Gastroesophageal sphincter (tissue), 4 donors: Measurements from ENCODE around the gene AEN. TPM values are rescaled to one million over a fixed set of nuclear protein-coding genes. Genes with fewer than 3 reads are reported as not detected.
"Not testable (repeated sequence)": the region's sequence is repeated elsewhere in the genome, so short reads cannot be mapped to it uniquely, and the experiment has no call there.

Source experiments
- ATAC-seq: fragments of 150-250 bp; one replicate; pipeline ENCODE4 v1.9.1; 2016; ENCODE audit warnings: mild to moderate bottlenecking, moderate library complexity
- H3K27ac ChIP-seq, 4 donors: fragments of 200-600 bp; sonication (generic) in 3 of 4; 1 replicate in 3 of 4; 2 replicates in 1 of 4; pipeline ENCODE4 v1.5.1; 2016 to 2019
- H3K27me3 ChIP-seq: fragments of 200-600 bp; sonication (generic); one replicate; pipeline ENCODE4 v1.5.1; 2019
- H3K36me3 ChIP-seq, 2 donors: fragments of 200-600 bp; sonication (generic); one replicate each; pipeline ENCODE4 v1.5.1; 2019; ENCODE audit warnings: control low read depth in 1 of 2
- H3K4me1 ChIP-seq, 3 donors: fragments of 200-600 bp; sonication (generic); 1 replicate in 2 of 3; 2 replicates in 1 of 3; pipeline ENCODE4 v1.5.1; 2016 to 2019; ENCODE audit warnings: control low read depth in 2 of 3
- H3K4me3 ChIP-seq, 2 donors: fragments of 200-600 bp; sonication (generic); one replicate each; pipeline ENCODE4 v1.5.1; 2019; ENCODE audit warnings: mild to moderate bottlenecking in 1 of 2, moderate library complexity in 1 of 2
- H3K9me3 ChIP-seq, 3 donors: fragments of 200-600 bp; sonication (generic); one replicate each; pipeline ENCODE4 v1.5.1; 2017 to 2019; ENCODE audit warnings: control low read depth in 2 of 3
- EP300 ChIP-seq: sonication (generic); formaldehyde crosslinking; IDR thresholded peaks from one replicate; pipeline ENCODE4 v1.6.1; 2017; ENCODE audit warnings: antibody characterized with exemption, mild to moderate bottlenecking
- POLR2A ChIP-seq, 2 donors: fragments of 450-650 bp; IDR thresholded peaks; one replicate each; pipeline ENCODE4 v1.6.1; 2017; ENCODE audit warnings: antibody characterized with exemption in 2 of 2, mild to moderate bottlenecking in 2 of 2, moderate library complexity in 1 of 2
- POLR2AphosphoS5 ChIP-seq: sonication (generic); formaldehyde crosslinking; IDR thresholded peaks from one replicate; pipeline ENCODE4 v1.6.1; 2017; ENCODE audit warnings: antibody characterized with exemption
- WGBS, 2 donors: methylation state at CpG; one replicate each; pipeline ENCODE4 v1.1.5; 2018; ENCODE audit warnings: low coverage in 1 of 2; 5-methylcytosine and 5-hydroxymethylcytosine counted together
- total RNA-seq, 4 donors: library from RNA; depleted of rRNA; stranded (reverse); fragments of >200 nt; gene quantifications; one replicate each; pipeline ENCODE4 v1.1.0, GENCODE V29; 2016
- TF ChIP-seq, protein P1 (sequence below), 4 experiments: fragments of 200-600 bp in 2 of 4; fragments of 450-650 bp in 2 of 4; sonication (generic) in 1 of 4; IDR thresholded peaks; one replicate each; pipeline ENCODE4 v1.5.1; 2017 to 2019; ENCODE audit warnings: antibody characterized with exemption in 4 of 4, mild to moderate bottlenecking in 2 of 4, moderate library complexity in 2 of 4

The AEN gene
- total RNA-seq, 4 donors from 2014 or later = 11.0 to 23.4 (median 18.1) TPM

GRCh38 chr15:88636654-88637053 is 15.5 kb downstream of the AEN start:
- no peaks in the 10 kb centered on the region for H3K9me3 ChIP-seq
- WGBS, 2 donors = 73 to 93% methylated on average over 3 to 5 of the region's 5 CpGs

GRCh38 chr15:88637436-88637835 is 16.3 kb downstream of the AEN start:
- Histone ChIP-seq H3K27me3 (no peaks in the 10 kb centered on the region), H3K36me3 (peaks cover 0 to 9% of the 10 kb centered on the region in 2 donors), H3K4me3 (no peak overlapping the region), H3K9me3 (no peaks in the 10 kb centered on the region), H3K4me1 (peaks cover 2 to 26% (median 8%) of the 10 kb centered on the region in 3 donors), H3K27ac (peak overlapping the region in 3 of 4 donors; percentile 82 to 87 (median 86))
- no peak for ATAC-seq
- 88 to 94% methylated on average over 2 to 7 of the region's 7 CpGs for WGBS, 2 donors
- TF ChIP-seq, protein P1, sequence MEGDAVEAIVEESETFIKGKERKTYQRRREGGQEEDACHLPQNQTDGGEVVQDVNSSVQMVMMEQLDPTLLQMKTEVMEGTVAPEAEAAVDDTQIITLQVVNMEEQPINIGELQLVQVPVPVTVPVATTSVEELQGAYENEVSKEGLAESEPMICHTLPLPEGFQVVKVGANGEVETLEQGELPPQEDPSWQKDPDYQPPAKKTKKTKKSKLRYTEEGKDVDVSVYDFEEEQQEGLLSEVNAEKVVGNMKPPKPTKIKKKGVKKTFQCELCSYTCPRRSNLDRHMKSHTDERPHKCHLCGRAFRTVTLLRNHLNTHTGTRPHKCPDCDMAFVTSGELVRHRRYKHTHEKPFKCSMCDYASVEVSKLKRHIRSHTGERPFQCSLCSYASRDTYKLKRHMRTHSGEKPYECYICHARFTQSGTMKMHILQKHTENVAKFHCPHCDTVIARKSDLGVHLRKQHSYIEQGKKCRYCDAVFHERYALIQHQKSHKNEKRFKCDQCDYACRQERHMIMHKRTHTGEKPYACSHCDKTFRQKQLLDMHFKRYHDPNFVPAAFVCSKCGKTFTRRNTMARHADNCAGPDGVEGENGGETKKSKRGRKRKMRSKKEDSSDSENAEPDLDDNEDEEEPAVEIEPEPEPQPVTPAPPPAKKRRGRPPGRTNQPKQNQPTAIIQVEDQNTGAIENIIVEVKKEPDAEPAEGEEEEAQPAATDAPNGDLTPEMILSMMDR (IDR thresholded peaks at IDR 0.05) = no peak
- TF ChIP-seq EP300 (no peak), POLR2AphosphoS5 (no peak), POLR2A (IDR thresholded peaks at IDR 0.05) (no peak)

More at GRCh38 chr15:88636654-88637053, 15.5 kb downstream of the AEN start:
- Histone ChIP-seq H3K4me3 (no peak overlapping the region), H3K36me3 (peaks cover 0 to 17% of the 10 kb centered on the region in 2 donors), H3K27me3 (no peaks in the 10 kb centered on the region), H3K27ac (peak overlapping the region in 2 of 4 donors; percentile 48 to 82), H3K4me1 (peaks cover 2 to 26% (median 8%) of the 10 kb centered on the region in 3 donors)
- no peak for ATAC-seq
- TF ChIP-seq POLR2A (IDR thresholded peaks at IDR 0.05) (no peak), EP300 (no peak), POLR2AphosphoS5 (no peak)
- TF ChIP-seq, protein P1 (IDR thresholded peaks at IDR 0.05) = no peak

- TF ChIP-seq POLR2AphosphoS5 = no peak
- Histone ChIP-seq H3K36me3 (peaks cover 0 to 3% of the 10 kb centered on the region in 2 donors), H3K4me1 (peaks cover 2 to 26% (median 8%) of the 10 kb centered on the region in 3 donors), H3K4me3 (peak overlapping the region; percentile 36 to 53), H3K27me3 (no peaks in the 10 kb centered on the region), H3K9me3 (no peaks in the 10 kb centered on the region), H3K27ac (peak overlapping the region; percentile 81 to 87 (median 84))
- ATAC-seq = peak; percentile 7
- WGBS, 2 donors = 57 to 82% methylated on average over 1 of the region's 7 CpGs
These were observed 16.9 kb downstream of the AEN start for GRCh38 chr15:88637841-88638625.

DNA sequence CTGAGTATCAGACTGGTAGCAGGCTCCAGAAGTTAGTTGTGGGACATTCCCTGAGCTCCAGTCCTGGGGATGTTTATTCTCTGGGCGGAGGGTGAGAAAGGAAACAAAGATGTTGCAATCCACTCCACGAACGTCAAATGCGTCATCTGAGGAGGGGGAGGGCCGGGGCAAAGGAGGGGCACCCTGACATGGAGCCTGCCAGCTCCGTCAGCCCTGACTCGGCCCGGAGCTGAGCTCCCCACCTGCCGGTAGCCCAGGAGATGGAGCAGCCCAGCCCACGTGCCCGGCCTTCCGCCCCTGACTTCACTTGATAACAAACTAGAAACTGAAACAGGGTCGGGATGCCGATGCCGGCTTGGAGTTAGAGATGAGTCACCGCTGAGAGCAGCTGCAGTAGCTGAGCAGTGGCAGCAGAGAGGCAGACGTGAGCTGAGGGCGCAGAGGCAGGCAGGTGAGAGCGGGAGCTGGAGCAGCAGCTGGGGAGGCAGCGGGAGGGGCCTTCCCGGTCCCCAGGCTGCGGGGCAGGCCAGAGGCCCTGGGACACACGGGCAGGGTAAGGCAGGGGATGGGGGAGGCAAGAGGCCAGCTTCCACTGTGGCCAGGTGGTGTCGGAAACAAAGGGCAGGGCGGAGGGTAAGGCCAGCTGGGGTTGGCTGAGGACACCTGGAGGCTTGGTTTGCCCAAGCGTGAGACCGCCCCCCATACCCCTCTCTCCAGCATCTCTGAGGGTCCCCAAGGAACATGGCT is 17.7 kb downstream of the AEN start, which contains the start of gene ISG20:
Gene ISG20, plus strand, starts transcription at position 391 of the 747 bp plus-strand sequence. Its CDS starts 351 bp downstream, at position 742.
- Histone ChIP-seq H3K9me3 (no peaks in the 10 kb centered on the region), H3K36me3 (no peaks in the 10 kb centered on the region), H3K27ac (peak within 1 kb of the TSS; percentile 81 to 87 (median 84)), H3K4me3 (peak within 1 kb of the TSS; percentile 36 to 53), H3K27me3 (no peaks in the 10 kb centered on the region), H3K4me1 (peaks cover 2 to 26% (median 8%) of the 10 kb centered on the region in 3 donors)
- TF ChIP-seq POLR2A (IDR thresholded peaks at IDR 0.05) (peak; percentile 42 to 48), EP300 (peak; percentile 32), POLR2AphosphoS5 (peak; percentile 92)
- TF ChIP-seq, protein P1 (IDR thresholded peaks at IDR 0.05) = peak in 3 of 4 experiments; percentile 46 to 62 (median 54)
- peak; percentile 92 for ATAC-seq
- 0 to 27% methylated on average over 3 to 7 of the region's 27 CpGs for WGBS, 2 donors

GRCh38 chr15:88641959-88642452 is 20.9 kb downstream of the AEN start:
- Histone ChIP-seq H3K27ac (no peak overlapping the region), H3K27me3 (no peaks in the 10 kb centered on the region), H3K9me3 (no peaks in the 10 kb centered on the region), H3K36me3 (no peaks in the 10 kb centered on the region), H3K4me1 (peaks cover 2 to 26% (median 8%) of the 10 kb centered on the region in 3 donors), H3K4me3 (no peak overlapping the region)
- ATAC-seq = no peak
- WGBS, 2 donors = 90 to 97% methylated on average over 5 to 9 of the region's 12 CpGs
- TF ChIP-seq POLR2A (IDR thresholded peaks at IDR 0.05) = no peak
- TF ChIP-seq EP300 = no peak
- TF ChIP-seq, protein P1 (IDR thresholded peaks at IDR 0.05) = no peak
- no peak for TF ChIP-seq POLR2AphosphoS5

DNA sequence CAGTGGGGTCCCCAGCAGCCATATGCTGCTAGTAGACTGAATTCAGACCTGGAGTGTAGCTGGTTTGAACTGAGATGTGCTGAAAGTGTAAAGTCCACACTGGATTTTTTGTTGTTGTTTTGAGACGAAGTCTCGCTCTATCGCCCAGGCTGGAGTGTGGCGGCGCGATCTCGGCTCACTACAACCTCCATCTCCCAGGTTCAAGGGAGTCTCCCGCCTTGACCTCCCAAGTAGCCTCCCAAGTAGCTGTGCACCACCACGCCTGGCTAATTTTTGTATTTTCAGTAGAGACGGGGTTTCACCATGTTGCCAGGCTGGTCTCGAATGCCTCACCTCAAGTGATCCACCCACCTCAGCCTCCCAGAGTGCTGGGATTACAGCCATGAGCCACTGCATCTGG is 21.4 kb downstream of the AEN start:
- H3K9me3 ChIP-seq, ATAC-seq, H3K4me3 ChIP-seq, H3K27ac ChIP-seq, H3K27me3 ChIP-seq, H3K36me3 ChIP-seq: not testable (repeated sequence)
- 60 to 80% methylated on average over 1 of the region's 11 CpGs for WGBS, 2 donors
- peaks cover 2 to 26% (median 8%) of the 10 kb centered on the region in 3 donors for H3K4me1 ChIP-seq
